Measurements from ENCODE around the gene NFKB1.

DNA sequence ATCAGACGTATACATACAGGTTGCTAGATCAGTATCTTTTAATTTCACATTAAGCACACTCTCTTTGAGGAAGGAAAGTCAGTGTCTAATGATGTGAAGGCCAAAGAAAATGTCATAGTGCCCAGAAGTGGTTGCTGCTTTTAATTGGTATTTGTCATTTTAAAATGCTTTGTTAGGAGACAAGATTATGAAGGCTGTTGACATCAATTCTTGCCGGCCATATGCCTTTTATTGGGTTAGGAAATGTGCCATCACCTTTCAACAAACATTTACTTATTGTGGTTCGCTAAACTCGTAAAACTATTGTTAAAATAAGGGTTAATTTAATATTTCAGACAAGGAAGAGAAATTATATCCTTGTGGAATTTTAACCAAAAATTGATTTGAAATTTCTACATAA, 32.2 kb downstream of the NFKB1 start:
- TF ChIP-seq CTCF (IDR thresholded peaks at IDR 0.05) (no peak), POLR2A (IDR thresholded peaks at IDR 0.05) (no peak)

Data from adrenal gland (tissue), 5 donors.